Hippocampal formation (tissue), 2 donors: ENCODE results near the gene PIWIL1.

Experiments
- DNase-seq, 2 donors: peaks; one replicate each; lab custom pipeline; 2025; lab: John Stamatoyannopoulos, UW

PIWIL1 gene

DNA sequence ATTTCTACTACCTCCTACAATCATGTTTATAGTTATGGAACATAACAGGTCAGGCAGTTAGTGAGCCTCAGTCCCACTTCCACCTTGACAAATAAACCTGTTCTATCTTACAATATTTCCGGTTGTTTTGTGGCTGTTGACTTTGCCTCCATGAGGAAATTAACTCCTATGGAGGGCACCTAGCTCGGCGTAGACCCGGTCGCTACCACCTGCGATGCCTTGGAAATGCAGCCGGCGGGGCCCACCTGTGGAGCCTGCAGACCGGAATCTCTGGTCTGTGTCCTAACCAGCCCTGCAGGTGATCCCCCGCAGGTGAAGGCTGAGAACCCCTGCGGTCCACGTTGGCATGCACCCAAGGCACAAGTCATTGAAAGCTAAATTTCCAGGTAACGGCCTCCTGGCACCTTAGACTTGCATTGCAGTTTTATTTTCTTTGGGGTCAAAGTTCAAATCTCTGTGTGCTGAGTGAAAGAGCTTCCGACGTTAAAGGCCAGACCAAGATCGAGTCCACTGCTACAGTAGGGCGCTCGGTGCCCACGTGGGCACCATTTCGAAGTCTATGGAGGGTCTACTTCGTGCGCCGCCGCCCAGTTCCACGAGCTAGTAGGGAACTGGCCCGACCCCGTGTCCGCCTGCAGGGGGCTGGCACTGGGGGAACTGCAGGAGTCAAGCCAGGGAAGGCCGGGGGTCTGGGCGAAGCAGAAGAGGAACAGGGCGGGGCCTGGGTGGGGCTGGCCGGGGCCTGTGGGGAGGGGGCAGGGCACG lies 782 bp upstream of the PIWIL1 start:
- DNase-seq: no peak

DNA sequence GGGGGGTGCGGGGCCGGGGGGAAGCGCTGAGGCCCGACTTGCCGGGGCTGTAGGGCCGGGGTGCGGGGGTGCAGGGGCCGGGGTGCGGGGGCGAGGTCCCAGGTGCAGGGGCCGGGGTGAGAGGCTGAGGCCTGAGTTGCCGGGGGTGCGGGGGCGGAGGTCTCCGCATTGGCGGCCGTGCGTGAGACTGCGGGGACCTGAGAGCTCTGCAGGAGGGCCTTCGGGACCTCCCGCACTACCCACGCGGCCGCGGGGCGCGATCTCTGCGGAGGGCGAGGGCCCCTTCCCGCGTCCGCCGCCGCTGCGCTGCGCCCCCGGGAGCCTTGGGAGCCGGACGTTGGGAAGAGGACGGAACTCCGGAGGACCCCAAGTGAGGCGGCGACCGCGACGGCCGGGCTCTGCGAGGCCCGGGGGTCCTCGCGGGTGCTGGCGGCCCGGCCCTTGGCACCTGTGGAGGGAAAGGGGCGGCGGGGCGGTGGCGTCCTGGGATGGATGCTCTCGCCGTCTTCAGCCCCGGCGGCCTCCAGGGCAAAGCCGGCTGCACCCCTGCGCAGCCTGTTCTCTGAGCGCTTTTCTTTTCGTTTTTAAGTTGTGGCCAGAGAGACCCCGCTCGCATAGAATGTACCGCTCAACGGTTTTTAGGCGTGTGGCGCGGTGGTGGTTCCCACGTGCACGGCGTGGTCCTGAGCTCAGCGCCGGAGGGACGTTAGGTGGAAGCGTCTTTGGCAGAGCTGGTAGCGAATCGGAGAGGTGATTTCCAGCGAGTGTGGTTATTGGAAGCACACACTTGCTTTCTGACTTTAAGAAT lies 1.3 kb downstream of the PIWIL1 start:
- DNase-seq: no peak

DNA sequence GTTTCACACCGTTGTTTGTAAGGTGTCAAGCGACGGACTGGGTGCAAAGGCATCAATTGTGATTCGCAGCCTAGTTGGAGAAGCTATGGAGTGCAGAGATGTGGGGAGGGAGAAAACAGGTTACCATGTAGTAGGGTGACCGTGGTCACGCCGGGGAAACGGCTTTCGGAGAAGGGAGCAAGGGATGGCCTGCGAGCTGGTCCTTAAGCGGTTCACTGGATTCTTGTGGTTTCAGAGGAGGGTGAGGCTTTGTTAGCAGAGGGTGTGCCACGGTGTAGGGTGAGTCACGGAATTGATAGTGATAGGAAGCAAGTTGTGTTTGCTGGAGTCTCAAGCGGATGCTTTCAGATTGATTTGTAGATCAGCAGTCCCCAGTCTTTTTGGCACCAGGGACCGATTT lies 2.3 kb downstream of the PIWIL1 start:
- no peak for DNase-seq

DNA sequence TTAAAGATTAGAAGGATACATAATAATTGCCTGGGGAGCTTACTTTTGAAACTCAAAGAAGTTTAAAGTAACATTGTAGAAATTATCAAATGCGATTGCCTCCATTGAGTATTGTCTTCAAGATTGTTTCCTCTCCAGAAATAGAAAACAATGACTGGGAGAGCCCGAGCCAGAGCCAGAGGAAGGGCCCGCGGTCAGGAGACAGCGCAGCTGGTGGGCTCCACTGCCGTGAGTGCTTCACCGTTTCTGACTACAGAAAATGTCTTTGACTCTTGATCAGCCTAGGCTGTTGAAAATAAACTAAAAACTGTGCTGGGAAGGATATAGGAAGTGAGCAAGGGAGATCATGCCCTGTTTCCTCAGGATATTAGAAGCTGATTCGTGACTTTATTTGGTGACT lies 4.8 kb downstream of the PIWIL1 start:
- DNase-seq: no peak

DNA sequence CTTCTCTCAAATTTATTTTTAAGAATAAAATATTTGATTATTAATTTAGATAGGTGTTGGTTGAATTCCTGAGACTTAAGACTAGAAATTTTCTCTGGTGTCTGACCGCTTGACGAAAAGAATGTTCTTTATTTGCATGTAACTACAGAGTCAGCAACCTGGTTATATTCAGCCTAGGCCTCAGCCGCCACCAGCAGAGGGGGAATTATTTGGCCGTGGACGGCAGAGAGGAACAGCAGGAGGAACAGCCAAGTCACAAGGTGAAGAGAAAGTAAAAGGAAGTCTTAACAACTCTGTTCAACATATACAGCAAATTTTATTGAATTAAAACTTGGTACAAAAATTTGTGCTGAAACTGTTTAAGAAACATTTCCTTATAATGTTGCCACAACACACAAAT lies 5.2 kb downstream of the PIWIL1 start:
- no peak for DNase-seq

DNA sequence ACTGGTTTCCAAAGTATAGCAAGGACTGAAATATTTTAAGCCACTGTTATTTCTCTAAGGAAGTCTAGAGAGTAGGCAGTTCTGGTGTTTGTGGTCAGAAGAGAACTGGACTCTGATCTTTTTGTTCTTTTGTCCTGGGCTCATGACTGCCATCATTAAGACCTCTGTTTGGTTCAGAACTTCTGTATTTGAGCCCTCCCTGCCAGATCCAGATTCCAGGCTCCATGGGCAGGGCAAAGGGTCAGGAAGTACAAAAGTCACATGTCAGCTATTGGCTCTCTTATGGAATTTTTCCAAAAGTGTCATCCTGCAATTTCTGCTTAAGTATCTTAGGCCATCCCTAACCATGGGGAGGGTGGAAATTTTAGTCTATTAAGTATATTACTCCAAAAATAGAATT lies 6.8 kb downstream of the PIWIL1 start:
- no peak for DNase-seq

DNA sequence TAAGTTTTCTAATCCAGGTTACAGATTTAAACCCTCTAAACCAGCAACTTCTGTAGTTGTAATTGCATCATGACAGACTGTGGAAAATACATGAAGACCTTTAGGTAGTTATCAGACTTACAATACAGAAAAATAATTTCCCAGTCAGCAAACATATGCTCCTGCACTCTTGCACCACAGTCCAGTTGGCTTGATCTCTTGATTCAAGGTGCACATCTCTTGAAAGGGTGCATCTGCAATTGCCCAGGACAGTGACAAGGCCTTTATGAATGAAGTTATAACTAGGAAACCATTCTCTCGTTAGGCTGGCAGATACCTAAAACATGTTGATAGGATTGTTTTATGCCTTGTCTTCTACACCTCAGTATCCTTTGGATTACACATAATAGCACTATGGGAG lies 7.6 kb downstream of the PIWIL1 start:
- no peak for DNase-seq

DNA sequence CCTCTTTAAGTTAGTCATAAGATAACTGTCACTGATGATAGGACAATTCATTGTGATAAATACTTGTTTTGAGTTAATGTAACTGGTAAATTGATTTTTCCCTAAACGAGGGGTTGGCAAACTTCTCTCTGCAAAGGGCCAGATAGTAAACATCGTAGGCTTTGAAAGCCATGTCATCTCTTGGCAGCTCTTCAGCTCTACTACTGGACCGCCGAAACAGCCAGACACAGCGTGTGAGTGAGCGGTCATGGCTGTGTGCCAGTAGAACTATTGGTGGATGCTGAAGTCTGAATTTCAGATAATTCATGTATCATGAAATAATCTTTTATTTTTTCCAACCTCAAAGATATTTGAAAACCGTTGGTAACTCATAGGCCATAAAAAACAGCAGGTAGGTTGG lies 9.9 kb downstream of the PIWIL1 start:
- no peak for DNase-seq

DNA sequence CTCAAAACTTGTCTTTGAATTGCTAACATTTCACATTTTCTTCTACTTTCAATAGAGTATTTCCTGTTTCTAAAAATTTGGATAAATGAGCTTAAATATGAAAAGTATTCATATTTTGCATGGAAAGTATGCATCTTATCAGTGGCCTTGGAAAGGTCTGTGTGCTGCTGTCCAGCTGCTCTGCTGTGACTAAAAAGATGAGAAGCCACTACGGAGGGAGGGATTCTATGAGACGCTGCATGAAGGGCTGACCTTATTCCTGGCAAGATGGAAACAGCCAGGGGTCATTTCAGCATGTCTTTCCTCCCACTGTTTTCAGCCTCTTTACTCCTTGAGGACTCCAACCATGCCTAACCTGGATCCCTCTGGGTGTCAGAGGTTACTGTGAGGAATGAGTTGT lies 13.0 kb downstream of the PIWIL1 start:
- no peak for DNase-seq

DNA sequence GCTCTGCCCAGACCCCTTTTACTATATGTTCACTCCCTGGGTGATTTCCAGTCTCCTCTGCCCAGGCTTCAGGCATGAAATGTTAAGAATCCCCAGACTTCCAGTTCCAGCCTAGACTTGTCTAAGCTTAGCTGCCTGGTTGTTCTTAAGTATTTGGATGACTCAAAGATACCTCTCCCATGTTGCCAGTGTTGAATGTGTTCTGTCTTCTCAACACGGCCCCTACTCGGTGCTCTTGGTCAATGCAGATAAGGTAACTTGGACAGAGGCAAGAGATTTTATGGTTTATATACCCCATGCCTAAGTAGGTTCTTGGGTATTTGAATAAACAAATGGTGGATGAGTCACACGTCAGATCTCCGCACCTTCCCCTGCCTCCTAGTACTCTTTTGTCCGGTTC lies 13.6 kb downstream of the PIWIL1 start:
- DNase-seq: no peak

DNA sequence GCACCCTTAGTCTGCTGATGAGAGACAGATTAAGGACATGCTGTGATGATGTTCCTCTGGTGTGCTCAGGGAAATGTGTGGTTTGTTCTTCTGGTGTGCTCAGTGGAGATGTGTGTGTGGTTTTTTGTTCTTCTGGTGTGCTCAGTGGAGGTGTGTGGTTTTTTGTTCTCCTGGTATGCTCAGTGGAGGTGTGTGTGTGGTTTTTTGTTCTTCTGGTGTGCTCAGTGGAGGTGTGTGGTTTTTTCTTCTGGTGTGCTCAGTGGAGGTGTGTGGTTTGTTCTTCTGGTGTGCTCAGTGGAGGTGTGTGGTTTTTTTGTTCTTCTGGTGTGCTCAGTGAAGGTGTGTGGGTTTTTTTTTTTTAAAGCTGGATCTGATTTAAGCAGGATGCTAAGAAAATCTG lies 15.4 kb downstream of the PIWIL1 start:
- no peak for DNase-seq

DNA sequence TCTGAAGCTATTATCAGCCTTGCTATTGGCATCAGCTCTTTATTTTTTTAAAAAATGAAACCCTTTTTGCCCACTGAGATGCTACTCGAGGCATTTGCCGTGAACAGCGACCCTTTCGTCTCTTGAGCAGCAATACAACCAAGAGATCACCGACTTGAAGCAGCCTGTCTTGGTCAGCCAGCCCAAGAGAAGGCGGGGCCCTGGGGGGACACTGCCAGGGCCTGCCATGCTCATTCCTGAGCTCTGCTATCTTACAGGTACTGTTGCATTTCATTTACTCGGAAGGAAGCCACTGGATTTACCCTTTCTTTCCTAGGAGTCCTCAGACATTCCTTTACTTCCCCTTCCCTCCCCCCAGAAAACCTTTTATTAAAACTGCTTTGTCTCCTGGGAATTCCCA lies 16.7 kb downstream of the PIWIL1 start:
- DNase-seq: no peak

DNA sequence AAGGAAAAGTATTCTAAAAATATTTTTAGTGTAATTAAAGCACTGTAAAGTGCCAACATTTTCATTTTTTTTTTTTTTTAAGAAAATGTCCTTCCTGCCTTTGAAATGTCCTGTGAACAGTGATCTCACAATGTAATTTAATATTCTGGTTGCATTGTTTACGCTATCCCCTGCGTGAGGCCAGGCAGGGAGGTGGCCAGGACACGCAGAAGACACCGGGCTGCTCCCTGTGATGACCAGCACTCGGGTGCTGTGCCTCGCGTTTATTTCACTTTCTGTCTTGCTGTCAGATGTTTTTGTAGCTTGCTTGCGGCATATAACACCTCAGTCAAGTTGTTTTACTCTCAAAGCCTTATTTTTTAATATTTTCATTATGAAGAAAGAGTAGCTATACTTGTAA lies 18.5 kb downstream of the PIWIL1 start:
- DNase-seq: no peak

DNA sequence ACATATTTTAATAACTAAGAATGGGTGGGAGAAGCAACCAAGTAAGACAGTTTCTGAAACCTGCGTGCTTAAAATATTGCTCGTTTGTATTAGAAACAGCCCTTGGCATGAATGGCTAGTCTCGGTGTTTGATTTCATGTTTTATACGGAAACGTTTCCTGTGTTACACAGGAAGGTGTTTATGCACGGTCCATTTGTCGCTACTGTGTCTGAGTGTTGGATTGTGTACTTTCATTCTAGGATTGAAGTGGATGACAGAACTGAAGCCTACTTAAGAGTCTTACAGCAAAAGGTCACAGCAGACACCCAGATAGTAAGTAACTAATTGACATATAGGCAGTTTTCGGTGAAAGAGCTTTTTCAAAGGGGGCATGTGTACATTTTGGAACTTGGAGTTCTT lies 19.6 kb downstream of the PIWIL1 start:
- no peak for DNase-seq

DNA sequence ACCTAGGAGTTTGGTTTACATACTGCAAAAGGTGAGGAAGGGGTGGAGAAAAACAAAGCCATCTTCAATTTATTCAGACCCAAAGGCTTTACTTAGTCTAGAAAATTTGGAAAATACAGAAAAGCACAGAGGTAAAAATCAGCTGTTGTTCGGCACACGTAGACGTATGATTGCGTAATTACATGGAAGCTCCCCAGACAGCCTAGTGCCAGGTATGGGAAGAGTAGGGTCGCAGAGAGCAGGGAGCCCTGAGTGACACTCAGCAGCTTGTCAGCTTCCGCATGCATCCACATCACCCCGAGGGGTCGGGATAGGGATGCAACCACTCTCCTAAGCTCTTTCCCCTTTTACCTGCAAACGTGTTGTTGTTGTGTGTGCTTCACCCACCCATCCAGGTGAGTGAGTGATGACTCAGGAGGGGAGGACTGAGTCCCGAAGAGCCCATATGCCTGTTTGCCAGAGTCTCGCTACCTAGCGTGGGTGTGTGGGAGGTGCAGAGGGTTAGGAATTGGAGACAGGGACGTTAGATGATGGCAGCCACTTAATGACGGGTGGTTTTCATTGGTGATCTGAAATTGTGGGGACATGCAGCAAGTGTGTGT lies 20.1 kb downstream of the PIWIL1 start:
- no peak for DNase-seq

DNA sequence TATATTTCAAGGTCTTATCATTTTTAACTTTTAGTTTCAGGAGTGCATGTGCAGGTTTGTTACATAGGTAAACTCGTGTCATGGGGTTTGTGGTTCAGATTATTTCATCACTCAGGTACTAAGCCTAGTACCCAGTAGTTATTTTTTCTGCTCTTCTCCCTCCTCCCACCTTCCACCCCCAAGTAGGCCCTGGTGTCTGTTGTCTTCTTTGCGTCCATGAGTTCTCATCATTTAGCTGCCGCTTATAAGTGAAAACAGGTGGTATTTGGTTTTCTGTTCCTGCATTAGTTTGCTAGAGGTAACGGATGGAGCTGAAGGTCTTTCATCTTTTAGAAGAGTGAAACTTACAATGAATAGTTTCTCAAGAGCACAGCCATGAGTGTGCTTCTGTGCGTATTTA lies 24.4 kb downstream of the PIWIL1 start:
- no peak for DNase-seq

DNA sequence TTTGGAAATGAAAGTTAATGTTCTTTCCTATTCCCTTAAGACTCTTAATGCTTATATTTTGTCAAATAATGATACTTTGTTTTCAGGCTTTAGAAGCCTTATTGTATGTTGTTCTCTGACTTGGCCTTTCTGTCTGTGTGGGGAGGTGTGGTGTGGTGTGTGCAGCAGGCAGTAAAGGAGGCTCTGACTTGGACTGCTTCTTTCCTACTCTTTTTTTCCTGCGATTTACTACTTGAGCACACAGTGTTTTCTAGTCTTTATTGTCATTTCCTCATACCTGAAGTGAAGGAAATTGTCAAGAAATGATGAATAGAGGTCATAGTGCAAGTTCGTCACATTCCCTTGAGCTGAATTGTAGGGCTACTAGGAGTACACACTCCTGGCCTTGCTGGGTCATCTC lies 26.9 kb downstream of the PIWIL1 start:
- DNase-seq: no peak

DNA sequence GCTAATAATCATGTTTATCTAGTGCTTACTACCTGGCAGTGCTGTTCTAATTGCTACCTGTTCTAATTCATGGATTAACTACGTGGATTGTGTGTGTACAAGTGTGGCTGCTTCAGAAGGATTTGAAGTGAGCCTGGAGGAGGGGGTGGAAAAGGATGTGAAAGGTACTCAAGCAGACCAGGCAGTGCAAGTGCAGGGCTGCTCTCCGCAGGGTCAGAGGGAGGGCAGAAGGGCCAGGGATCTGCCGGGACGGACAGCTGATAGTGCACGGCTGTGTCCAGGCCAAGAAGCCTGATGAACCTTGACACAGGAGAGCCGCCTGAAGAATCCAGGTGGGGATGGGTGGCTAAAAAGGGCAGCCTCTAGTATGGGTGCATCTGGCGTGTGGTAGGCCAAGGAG lies 28.5 kb downstream of the PIWIL1 start:
- DNase-seq: no peak

DNA sequence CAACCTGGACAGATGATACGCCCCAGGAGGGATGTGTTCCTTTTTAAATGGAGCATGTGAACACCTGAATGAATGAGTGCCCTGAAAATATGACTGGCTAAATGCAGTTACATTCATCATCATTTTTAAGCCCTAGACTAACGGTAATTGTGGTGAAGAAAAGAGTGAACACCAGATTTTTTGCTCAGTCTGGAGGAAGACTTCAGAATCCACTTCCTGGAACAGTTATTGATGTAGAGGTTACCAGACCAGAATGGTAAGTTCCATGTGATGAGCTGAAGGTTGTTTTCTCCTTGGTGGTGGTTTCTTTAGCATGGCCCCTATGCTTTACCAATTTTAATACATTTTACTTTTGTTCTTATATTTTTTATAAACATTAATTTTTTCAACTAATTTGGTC lies 29.3 kb downstream of the PIWIL1 start:
- DNase-seq: no peak

DNA sequence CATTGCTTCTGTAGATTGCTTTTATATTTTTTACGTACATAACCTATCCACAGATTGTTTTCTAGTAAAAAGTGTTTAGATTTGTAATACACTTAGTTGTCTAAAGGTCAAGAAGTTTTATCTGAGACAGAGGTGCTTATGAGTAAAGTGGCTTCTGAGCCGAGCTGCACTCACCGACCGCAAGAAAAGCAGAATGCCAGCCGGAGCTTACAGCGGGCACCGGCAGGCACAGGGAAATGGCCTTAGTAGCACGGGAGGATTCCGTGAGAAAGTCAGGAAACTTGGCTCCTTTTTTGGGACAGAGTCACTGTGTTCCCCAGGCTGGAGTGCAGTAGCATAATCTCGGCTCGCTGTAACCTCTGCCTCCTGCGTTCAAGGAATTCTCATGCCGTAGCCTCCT lies 29.8 kb downstream of the PIWIL1 start:
- no peak for DNase-seq

DNA sequence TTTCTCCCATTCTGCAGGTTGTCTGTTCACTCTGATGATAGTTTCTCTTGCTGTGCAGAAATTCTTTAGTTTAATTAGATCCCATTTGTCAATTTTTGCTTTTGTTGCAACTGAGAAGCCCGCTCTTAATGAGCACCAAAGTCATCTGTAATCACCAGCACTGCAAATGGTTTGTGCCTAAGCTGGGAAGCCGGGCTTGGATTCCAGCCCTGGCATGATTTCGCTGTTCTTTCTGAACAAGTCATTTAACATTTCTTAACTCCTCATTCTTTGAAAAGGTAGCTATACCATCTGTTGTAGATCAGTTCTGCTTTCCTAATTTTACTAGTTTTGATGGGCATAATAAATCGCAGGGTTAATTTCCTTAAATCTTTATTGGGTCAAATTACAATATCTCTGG lies 32.1 kb downstream of the PIWIL1 start:
- DNase-seq: no peak

DNA sequence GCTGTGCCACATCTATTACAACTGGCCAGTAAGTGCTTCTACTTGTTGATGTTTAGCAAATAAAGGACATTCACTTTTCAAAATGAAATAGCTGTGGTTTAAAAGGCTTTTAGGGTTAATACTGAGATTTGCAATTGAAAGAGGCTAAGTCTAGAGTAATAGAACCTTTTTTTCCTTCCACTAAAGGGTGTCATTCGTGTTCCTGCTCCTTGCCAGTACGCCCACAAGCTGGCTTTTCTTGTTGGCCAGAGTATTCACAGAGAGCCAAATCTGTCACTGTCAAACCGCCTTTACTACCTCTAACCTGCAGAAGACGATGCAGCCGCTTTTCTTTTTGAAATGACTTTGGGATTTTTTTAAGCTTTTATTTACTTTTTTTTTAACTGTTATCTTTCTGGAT lies 33.6 kb downstream of the PIWIL1 start:
- no peak for DNase-seq

DNA sequence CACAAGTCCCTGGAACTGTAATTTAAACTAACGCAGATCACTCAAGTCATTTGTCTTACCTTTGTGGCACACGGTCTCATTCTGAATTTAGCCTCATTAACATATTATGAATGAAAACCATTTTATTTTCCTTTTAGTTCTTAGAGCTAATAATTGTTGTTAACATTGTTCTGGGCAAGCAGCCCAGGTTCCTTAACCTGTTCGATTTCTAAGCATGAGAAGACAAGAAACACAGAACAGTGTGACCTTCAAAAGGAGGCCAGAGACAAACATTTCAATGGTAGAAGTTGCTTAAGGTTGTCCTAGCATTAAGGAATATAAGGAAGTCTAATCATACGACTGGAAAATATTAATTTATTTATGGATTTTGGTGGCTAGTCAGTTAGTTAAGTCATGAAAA lies 35.2 kb downstream of the PIWIL1 start:
- DNase-seq: no peak
